Testis (tissue), 3 donors: ENCODE measurements around the gene WDR6. TPM values are rescaled to one million over a fixed set of nuclear protein-coding genes. Genes with fewer than 3 reads are reported as not detected.

Experiments
- DNase-seq: peaks from one replicate; pipeline ENCODE4 v3.0.0-alpha.2; 2019
- H3K27ac ChIP-seq, 2 donors: fragments of 200-600 bp; sonication (generic); one replicate each; pipeline ENCODE4 v1.5.1; 2019
- H3K27me3 ChIP-seq: fragments of 200-600 bp; sonication (generic); one replicate; pipeline ENCODE4 v1.5.1; 2019
- H3K36me3 ChIP-seq: fragments of 200-600 bp; sonication (generic); one replicate; pipeline ENCODE4 v1.5.1; 2017; ENCODE audit warnings: low read depth; ENCODE audit errors: missing control alignments
- H3K4me1 ChIP-seq: fragments of 200-600 bp; sonication (generic); one replicate; pipeline ENCODE4 v1.5.1; 2019
- H3K4me3 ChIP-seq, 2 donors: fragments of 200-600 bp; sonication (generic); one replicate each; pipeline ENCODE4 v1.5.1; 2017 to 2019
- H3K9me3 ChIP-seq: fragments of 200-600 bp; sonication (generic); one replicate; pipeline ENCODE4 v1.5.1; 2017
- CTCF ChIP-seq, 3 experiments: fragments of 450-650 bp in 2 of 3; fragments of 200-600 bp in 1 of 3; sonication (generic) in 1 of 3; IDR thresholded peaks; one replicate each; pipeline ENCODE4 v1.5.1; 2016 to 2019; ENCODE audit warnings: antibody characterized with exemption in 3 of 3, mild to moderate bottlenecking in 2 of 3, moderate library complexity in 1 of 3
- POLR2A ChIP-seq: fragments of 450-650 bp; IDR thresholded peaks from one replicate; pipeline ENCODE4 v1.6.1; 2017; ENCODE audit warnings: antibody characterized with exemption, mild to moderate bottlenecking, moderate library complexity
- WGBS, 2 donors: methylation state at CpG; one replicate each; pipeline ENCODE4 v1.1.5; 2018; 5-methylcytosine and 5-hydroxymethylcytosine counted together
- intact Hi-C: fragments of 100-400 bp; cut with DNase I; formaldehyde crosslinking; loops from one replicate; pipeline ENCODE4 v1.15.1; 2023; ENCODE audit warnings: low total_unique reads
- polyA plus RNA-seq: library from polyadenylated mRNA; stranded (reverse); fragments of 350-450 nt; fragmentation: Illumina TruSeq; extraction: RNeasy Lipid Tissue Mini Kit (QIAGEN cat#74804); gene quantifications from one replicate; pipeline ENCODE4 v1.2.3, GENCODE V29; 2014; ENCODE audit warnings: low read depth, low replicate concordance; ENCODE audit not compliant: insufficient read depth
- total RNA-seq, 2 donors: library from RNA; depleted of rRNA; stranded (reverse); fragments of >200 nt; gene quantifications; one replicate each; pipeline ENCODE4 v1.2.3, GENCODE V29; 2016

The WDR6 gene
- total and polyA plus RNA-seq, 3 donors from 2014 or later, result 92.0 to 172 (median 171) TPM

GRCh38 chr3:49029563-49029884 is 22.3 kb downstream of the WDR6 start:
- intact Hi-C loops, result loop anchor here (10.0 kb wide), 2 partner anchors 65 to 245 kb away; partner anchors contain the start of genes C3orf62 and QRICH1

DNA sequence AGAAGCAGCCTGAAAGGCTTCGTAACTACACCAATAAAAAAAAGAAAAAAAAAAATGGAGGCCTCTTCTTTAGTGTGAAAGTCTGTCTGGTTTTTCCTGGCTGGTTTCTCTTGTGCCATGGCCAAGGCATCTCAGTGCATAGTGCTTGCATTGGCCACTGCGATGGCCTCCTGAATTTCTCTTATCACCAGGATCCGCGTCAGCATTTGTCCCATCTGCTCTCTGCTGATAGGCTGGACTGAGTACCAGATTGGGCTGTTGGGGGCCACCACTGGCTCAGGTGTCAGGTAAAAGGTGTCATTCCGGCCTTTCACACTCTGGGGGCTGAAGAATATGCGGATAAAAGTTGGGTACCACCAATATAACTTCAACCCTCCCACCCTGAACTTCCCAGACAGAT is 23.1 kb downstream of the WDR6 start:
- no peaks in the 10 kb centered on the region for H3K36me3 ChIP-seq
- intact Hi-C loops, result no loop called here

More at GRCh38 chr3:49029563-49029884, 22.3 kb downstream of the WDR6 start:
- H3K36me3 ChIP-seq, result no peaks in the 10 kb centered on the region
- H3K4me3 ChIP-seq, result peak overlapping the region in 1 of 2 donors; percentile 75
- no peaks in the 10 kb centered on the region for H3K9me3 ChIP-seq
- no peak for DNase-seq
- peaks cover 12% of the 10 kb centered on the region for H3K4me1 ChIP-seq
- H3K27me3 ChIP-seq, result no peaks in the 10 kb centered on the region
- no peak for TF ChIP-seq POLR2A
- 1% methylated on average over 7 of the region's 7 CpGs for WGBS, 2 donors
- H3K27ac ChIP-seq, result peak overlapping the region; percentile 92

DNA sequence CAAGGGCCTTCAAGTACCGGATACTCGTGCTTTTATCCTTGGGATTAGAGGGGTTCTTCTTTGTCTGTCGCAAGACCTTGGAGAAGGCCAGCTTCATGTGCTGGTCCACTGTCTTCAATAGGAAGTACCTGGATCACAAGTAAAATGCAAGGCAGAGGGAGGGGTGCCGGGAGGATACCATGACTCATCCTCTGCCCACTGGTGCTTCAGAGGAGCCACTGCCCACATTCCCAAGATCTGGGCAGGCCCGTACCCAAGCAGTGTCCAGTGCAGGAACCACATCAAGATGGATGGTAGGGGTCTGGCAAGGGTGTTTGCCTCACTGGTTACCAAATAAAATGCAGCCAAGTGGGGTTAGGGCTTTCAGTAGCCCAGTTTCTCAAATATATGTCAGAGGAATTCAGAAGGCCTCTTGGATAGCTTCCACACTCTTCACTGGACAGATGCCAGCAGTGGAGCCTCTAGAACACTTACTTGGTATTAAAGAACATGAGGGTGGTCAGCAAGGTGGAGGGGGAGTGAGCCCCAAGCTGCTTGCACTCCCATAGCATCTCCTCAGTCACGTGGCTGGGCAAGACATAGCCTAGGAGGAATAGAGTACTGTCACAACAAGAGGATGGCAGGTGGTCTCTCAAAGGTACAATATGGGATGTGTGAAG is 25.6 kb downstream of the WDR6 start:
- Histone ChIP-seq H3K9me3 (no peaks in the 10 kb centered on the region), H3K27ac (no peak overlapping the region), H3K36me3 (no peaks in the 10 kb centered on the region), H3K4me3 (no peak overlapping the region), H3K27me3 (no peaks in the 10 kb centered on the region), H3K4me1 (peaks cover 12% of the 10 kb centered on the region)
- intact Hi-C loops, result no loop called here
- 71 to 84% methylated on average over 4 to 6 of the region's 6 CpGs for WGBS, 2 donors
- TF ChIP-seq CTCF (IDR thresholded peaks at IDR 0.05) (no peak), POLR2A (no peak)
- no peak for DNase-seq

More for the DNA sequence above, 23.1 kb downstream of the WDR6 start:
- WGBS, 2 donors, result 87 to 89% methylated on average over 6 of the region's 6 CpGs
- no peak overlapping the region for H3K4me3 ChIP-seq
- H3K27me3 ChIP-seq, result no peaks in the 10 kb centered on the region
- H3K27ac ChIP-seq, result no peak overlapping the region
- DNase-seq, result no peak
- TF ChIP-seq POLR2A (no peak), CTCF (IDR thresholded peaks at IDR 0.05) (no peak)
- peaks cover 12% of the 10 kb centered on the region for H3K4me1 ChIP-seq
- H3K9me3 ChIP-seq, result no peaks in the 10 kb centered on the region

- Histone ChIP-seq H3K27me3 (no peaks in the 10 kb centered on the region), H3K4me1 (peaks cover under 1% of the 10 kb centered on the region), H3K27ac (peak overlapping the region in 1 of 2 donors; percentile 8), H3K9me3 (no peaks in the 10 kb centered on the region), H3K36me3 (no peaks in the 10 kb centered on the region), H3K4me3 (no peak overlapping the region)
- no peak for DNase-seq
- WGBS, 2 donors, result 58 to 79% methylated on average over 2 of the region's 2 CpGs
- TF ChIP-seq POLR2A (no peak), CTCF (IDR thresholded peaks at IDR 0.05) (no peak)
- intact Hi-C loops, result no loop called here
Measured at GRCh38 chr3:49034650-49035049, 27.5 kb downstream of the WDR6 start.

- Histone ChIP-seq H3K27ac (peak overlapping the region in 1 of 2 donors; percentile 8), H3K9me3 (no peaks in the 10 kb centered on the region), H3K27me3 (no peaks in the 10 kb centered on the region), H3K4me3 (no peak overlapping the region), H3K4me1 (no peaks in the 10 kb centered on the region), H3K36me3 (no peaks in the 10 kb centered on the region)
- WGBS, 2 donors, result 87 to 89% methylated on average over 3 of the region's 3 CpGs
- TF ChIP-seq CTCF (IDR thresholded peaks at IDR 0.05), result no peak
- no peak for TF ChIP-seq POLR2A
- intact Hi-C loops, result no loop called here
- no peak for DNase-seq
Measured at GRCh38 chr3:49035281-49035680, 28.1 kb downstream of the WDR6 start.
